Measurements from ENCODE around the gene KHK. TPM values are rescaled to one million over a fixed set of nuclear protein-coding genes. Genes with fewer than 3 reads are reported as not detected.
A peak's percentile ranks its signal among the peaks of the same experiment; 100 is the strongest.

Gene KHK
- total RNA-seq, 1 donor from 2014 or later, result 1.2 TPM

GRCh38 chr2:27076323-27076722, 10.2 kb upstream of the KHK start:
- TF ChIP-seq CTCF (IDR thresholded peaks at IDR 0.05), result no peak
- Mint-ChIP-seq H3K27me3 (ENCODE audit: low read depth) (no peaks in the 10 kb centered on the region), H3K9me3 (ENCODE audit: low read depth) (no peaks in the 10 kb centered on the region), H3K36me3 (ENCODE audit: low read depth) (peaks cover 5% of the 10 kb centered on the region), H3K4me1 (ENCODE audit: low read depth) (peaks cover 76% of the 10 kb centered on the region), H3K4me3 (ENCODE audit: unreplicated experiment) (no peak overlapping the region), H3K27ac (ENCODE audit: unreplicated experiment) (no peak overlapping the region)
- DNase-seq (ENCODE audit: low spot score), result no peak

GRCh38 chr2:27077231-27077630, 9.3 kb upstream of the KHK start:
- Mint-ChIP-seq H3K27me3 (ENCODE audit: low read depth) (no peaks in the 10 kb centered on the region), H3K4me1 (ENCODE audit: low read depth) (peaks cover 77% of the 10 kb centered on the region), H3K4me3 (ENCODE audit: unreplicated experiment) (no peak overlapping the region), H3K36me3 (ENCODE audit: low read depth) (peaks cover 7% of the 10 kb centered on the region), H3K27ac (ENCODE audit: unreplicated experiment) (peak overlapping the region; percentile 33), H3K9me3 (ENCODE audit: low read depth) (no peaks in the 10 kb centered on the region)
- TF ChIP-seq CTCF (IDR thresholded peaks at IDR 0.05), result no peak
- no peak for DNase-seq (ENCODE audit: low spot score)

GRCh38 chr2:27078267-27079194, 8.0 kb upstream of the KHK start, which contains the start of gene EMILIN1:
TSS of gene EMILIN1 (plus strand) at chr2:27078615. CDS start at chr2:27079066, 451 bp downstream.
- peak within 1 kb of the TSS; percentile 90 for H3K4me3 Mint-ChIP-seq (ENCODE audit: unreplicated experiment)
- H3K27ac Mint-ChIP-seq (ENCODE audit: unreplicated experiment), result peak within 1 kb of the TSS; percentile 95
- TF ChIP-seq CTCF (IDR thresholded peaks at IDR 0.05), result peak; percentile 44
- H3K9me3 Mint-ChIP-seq (ENCODE audit: low read depth), result no peaks in the 10 kb centered on the region
- H3K4me1 Mint-ChIP-seq (ENCODE audit: low read depth), result peaks cover 65% of the 10 kb centered on the region
- H3K36me3 Mint-ChIP-seq (ENCODE audit: low read depth), result peaks cover 7% of the 10 kb centered on the region
- no peak for DNase-seq (ENCODE audit: low spot score)
- H3K27me3 Mint-ChIP-seq (ENCODE audit: low read depth), result no peaks in the 10 kb centered on the region

GRCh38 chr2:27079233-27080139, 7.1 kb upstream of the KHK start:
- H3K9me3 Mint-ChIP-seq (ENCODE audit: low read depth), result no peaks in the 10 kb centered on the region
- no peak for DNase-seq (ENCODE audit: low spot score)
- H3K36me3 Mint-ChIP-seq (ENCODE audit: low read depth), result peaks cover 7% of the 10 kb centered on the region
- no peaks in the 10 kb centered on the region for H3K27me3 Mint-ChIP-seq (ENCODE audit: low read depth)
- TF ChIP-seq CTCF (IDR thresholded peaks at IDR 0.05), result no peak
- peak overlapping the region; percentile 90 for H3K4me3 Mint-ChIP-seq (ENCODE audit: unreplicated experiment)
- peak overlapping the region; percentile 82 for H3K27ac Mint-ChIP-seq (ENCODE audit: unreplicated experiment)
- H3K4me1 Mint-ChIP-seq (ENCODE audit: low read depth), result peaks cover 59% of the 10 kb centered on the region

GRCh38 chr2:27080140-27080469, 6.5 kb upstream of the KHK start:
- Mint-ChIP-seq H3K27ac (ENCODE audit: unreplicated experiment) (peak overlapping the region; percentile 82), H3K9me3 (ENCODE audit: low read depth) (no peaks in the 10 kb centered on the region), H3K36me3 (ENCODE audit: low read depth) (peaks cover 7% of the 10 kb centered on the region), H3K27me3 (ENCODE audit: low read depth) (no peaks in the 10 kb centered on the region), H3K4me3 (ENCODE audit: unreplicated experiment) (peak overlapping the region; percentile 90), H3K4me1 (ENCODE audit: low read depth) (peaks cover 54% of the 10 kb centered on the region)
- no peak for DNase-seq (ENCODE audit: low spot score)
- no peak for TF ChIP-seq CTCF (IDR thresholded peaks at IDR 0.05)

Measured in chondrocyte (in vitro differentiated cells).